Ovary (tissue), 9 donors: Measurements from ENCODE around the gene PCBP4. TPM values are rescaled to one million over a fixed set of nuclear protein-coding genes. Genes with fewer than 3 reads are reported as not detected.

Experiments
- DNase-seq, 5 donors: peaks; one replicate each; pipeline ENCODE4 v3.0.0-alpha.2; 2019 to 2020
- H3K27ac ChIP-seq, 2 donors: fragments of 200-600 bp; one replicate each; pipeline versions ENCODE4 v1.5.1 to v1.8.0; 2019 to 2022
- H3K27me3 ChIP-seq: fragments of 200-600 bp; one replicate; pipeline ENCODE4 v1.8.0; 2022
- H3K36me3 ChIP-seq: fragments of 200-600 bp; sonication (generic); one replicate; pipeline ENCODE4 v1.5.1; 2019
- H3K4me1 ChIP-seq: one replicate; pipeline ENCODE4 v1.8.1; 2013; ENCODE audit warnings: mild to moderate bottlenecking, moderate library complexity; ENCODE audit not compliant: insufficient read depth
- H3K4me3 ChIP-seq: fragments of 200-600 bp; sonication (generic); one replicate; pipeline ENCODE4 v1.5.1; 2017
- H3K9me3 ChIP-seq, 2 donors: fragments of 200-600 bp in 1 of 2; sonication (generic) in 1 of 2; one replicate each; pipeline versions ENCODE4 v1.5.1 to v1.8.1; 2013 to 2019; ENCODE audit warnings: mild to moderate bottlenecking in 1 of 2, moderate library complexity in 1 of 2
- EP300 ChIP-seq: sonication (generic); formaldehyde crosslinking; IDR thresholded peaks from one replicate; pipeline ENCODE4 v1.6.1; 2017; ENCODE audit warnings: antibody characterized with exemption
- POLR2A ChIP-seq: fragments of 450-650 bp; IDR thresholded peaks from one replicate; pipeline ENCODE4 v1.6.1; 2017; ENCODE audit warnings: antibody characterized with exemption, mild to moderate bottlenecking, moderate library complexity
- WGBS, 3 donors: extraction: QIAGEN DNeasy Blood & Tissue Kit in 1 of 3; methylation state at CpG; one replicate each; pipeline versions ENCODE4 v1.1.5 to v1.1.7; 2013 to 2017; 5-methylcytosine and 5-hydroxymethylcytosine counted together
- intact Hi-C, 4 donors: fragments of 100-400 bp; cut with DNase I; formaldehyde crosslinking; loops; one replicate each; pipeline versions ENCODE4 v1.11.0 to v1.15.1; 2022 to 2023
- polyA plus RNA-seq, 2 donors: library from polyadenylated mRNA; stranded (reverse); fragments of 200-250 nt in 1 of 2; fragments of 350-450 nt in 1 of 2; fragmentation: Illumina TruSeq in 1 of 2; extraction: RNeasy Lipid Tissue Mini Kit (QIAGEN cat#74804) in 1 of 2; gene quantifications; one replicate each; pipeline ENCODE4 v1.2.3, GENCODE V29; 2013 to 2014
- total RNA-seq, 7 donors: library from RNA; depleted of rRNA in 2 of 7; stranded (reverse); fragments of >200 nt in 2 of 7; fragmentation: NEBNext Ultra II Directional in 3 of 7; extraction: Animal tissue kit (Norgen Biotek cat#: 25700) in 3 of 7; gene quantifications; one replicate each; pipeline versions ENCODE4 v1.1.0 to v1.2.4, GENCODE V29; 2016 to 2023
- TF ChIP-seq, protein P1 (sequence below), 3 donors: fragments of 450-650 bp in 2 of 3; fragments of 200-600 bp in 1 of 3; IDR thresholded peaks; one replicate each; pipeline versions ENCODE4 v1.5.1 to v1.8.0; 2016 to 2022; ENCODE audit warnings: antibody characterized with exemption in 3 of 3, mild to moderate bottlenecking in 1 of 3
- donor health status: DM: no; HTN: no; CAD: no; lungs with moderate emphysema.
- donor health status: DM: no; HTN: no; CAD: no.
- donor health status: Bipolar disorder and iron deficiency.
- donor health status: DM: yes; HTN: yes; CAD: no.
- donor health status: DM: no; HTN: no; CAD: no.
- donor health status: DM: yes; HTN: yes; CAD: no.

Gene PCBP4
- total and polyA plus RNA-seq, 9 donors: 4.5 to 83.3 (median 44.0) TPM

DNA sequence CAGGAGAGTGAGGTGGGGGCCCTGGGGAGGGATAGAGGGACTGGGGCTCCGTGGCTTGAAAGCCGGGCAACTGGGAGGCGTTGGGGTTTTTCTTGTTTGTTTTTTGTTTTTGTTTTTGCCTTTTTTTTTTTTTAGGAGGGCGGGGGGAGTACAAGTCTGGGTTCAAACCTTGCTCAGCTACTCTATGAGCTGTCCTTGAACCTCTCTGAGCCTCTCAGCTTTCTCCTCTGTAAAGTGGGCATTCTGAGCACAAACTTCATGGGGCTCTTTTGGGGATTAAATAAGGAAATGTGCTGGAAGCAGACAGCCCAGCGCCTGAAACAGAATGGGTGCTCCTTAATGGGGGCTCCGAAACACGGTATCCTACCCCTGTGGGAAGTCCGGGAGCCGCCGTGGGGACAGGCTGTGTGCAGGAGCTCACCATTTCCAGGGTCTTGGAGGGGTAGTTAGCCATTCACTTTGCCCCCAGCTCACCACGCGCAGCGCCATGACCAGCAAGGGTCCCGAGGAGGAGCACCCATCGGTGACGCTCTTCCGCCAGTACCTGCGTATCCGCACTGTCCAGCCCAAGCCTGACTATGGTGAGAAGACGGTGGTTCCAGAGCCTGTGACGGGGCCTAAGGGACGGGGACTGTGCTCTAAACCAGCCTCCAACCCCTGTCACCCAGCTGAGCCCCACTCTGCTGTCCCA is 16.5 kb upstream of the PCBP4 start:
- H3K4me3 ChIP-seq: peak overlapping the region; percentile 61
- H3K9me3 ChIP-seq: no peaks in the 10 kb centered on the region
- intact Hi-C loops: no loop called here
- peaks cover 9% of the 10 kb centered on the region for H3K4me1 ChIP-seq
- WGBS, 3 donors: 63 to 70% (median 65%) methylated on average over 22 of the region's 22 CpGs
- no peak for DNase-seq
- no peaks in the 10 kb centered on the region for H3K36me3 ChIP-seq
- H3K27ac ChIP-seq: peak overlapping the region; percentile 2 to 96
- TF ChIP-seq, protein P1, sequence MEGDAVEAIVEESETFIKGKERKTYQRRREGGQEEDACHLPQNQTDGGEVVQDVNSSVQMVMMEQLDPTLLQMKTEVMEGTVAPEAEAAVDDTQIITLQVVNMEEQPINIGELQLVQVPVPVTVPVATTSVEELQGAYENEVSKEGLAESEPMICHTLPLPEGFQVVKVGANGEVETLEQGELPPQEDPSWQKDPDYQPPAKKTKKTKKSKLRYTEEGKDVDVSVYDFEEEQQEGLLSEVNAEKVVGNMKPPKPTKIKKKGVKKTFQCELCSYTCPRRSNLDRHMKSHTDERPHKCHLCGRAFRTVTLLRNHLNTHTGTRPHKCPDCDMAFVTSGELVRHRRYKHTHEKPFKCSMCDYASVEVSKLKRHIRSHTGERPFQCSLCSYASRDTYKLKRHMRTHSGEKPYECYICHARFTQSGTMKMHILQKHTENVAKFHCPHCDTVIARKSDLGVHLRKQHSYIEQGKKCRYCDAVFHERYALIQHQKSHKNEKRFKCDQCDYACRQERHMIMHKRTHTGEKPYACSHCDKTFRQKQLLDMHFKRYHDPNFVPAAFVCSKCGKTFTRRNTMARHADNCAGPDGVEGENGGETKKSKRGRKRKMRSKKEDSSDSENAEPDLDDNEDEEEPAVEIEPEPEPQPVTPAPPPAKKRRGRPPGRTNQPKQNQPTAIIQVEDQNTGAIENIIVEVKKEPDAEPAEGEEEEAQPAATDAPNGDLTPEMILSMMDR (IDR thresholded peaks at IDR 0.05): no peak
- TF ChIP-seq POLR2A: no peak
- no peak for TF ChIP-seq EP300
- no peaks in the 10 kb centered on the region for H3K27me3 ChIP-seq

DNA sequence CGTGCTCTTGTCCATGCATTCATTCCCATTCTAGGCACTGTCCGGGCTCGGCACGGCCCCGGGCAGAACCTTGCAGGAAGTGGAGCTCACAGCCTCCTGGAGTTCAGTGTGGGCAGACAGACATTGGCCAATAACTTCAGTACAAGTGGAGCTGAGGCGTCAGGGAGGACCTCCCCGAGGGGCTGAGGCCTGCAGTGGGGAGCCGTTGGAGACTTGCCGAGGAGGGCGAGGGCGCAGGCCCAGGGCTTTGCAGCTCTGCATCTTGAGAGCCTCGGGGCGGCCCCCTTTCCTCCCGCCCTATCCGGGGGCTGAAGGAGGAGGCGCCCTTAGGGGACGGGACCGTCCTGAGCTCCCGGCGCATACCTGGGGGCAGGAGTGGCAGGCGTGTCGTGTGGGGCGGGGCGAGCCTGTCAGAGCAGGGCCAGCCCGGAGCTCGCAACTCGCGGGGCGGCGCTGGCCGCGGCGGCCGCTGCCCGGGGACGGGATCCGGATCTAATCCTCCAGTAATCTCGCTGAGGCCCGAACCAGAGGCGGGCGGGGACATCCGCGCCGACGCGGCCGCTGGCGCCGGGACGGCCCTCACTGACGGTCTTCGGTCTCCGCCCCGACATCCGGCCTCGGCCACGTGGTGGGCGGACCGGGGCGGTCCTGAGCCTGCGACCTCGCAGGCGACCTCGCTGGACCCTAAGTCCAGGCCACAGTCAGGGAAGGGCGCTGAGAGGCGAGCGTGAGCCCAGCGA is 15.8 kb upstream of the PCBP4 start, which contains the start of gene ACY1:
Gene ACY1 (plus strand): TSS at position 698 of the 740 bp plus-strand sequence. CDS start 530 bp downstream, outside the sequence.
- Histone ChIP-seq H3K27me3 (no peaks in the 10 kb centered on the region), H3K27ac (peak within 1 kb of the TSS; percentile 65 to 96), H3K9me3 (no peaks in the 10 kb centered on the region), H3K4me3 (peak within 1 kb of the TSS; percentile 61), H3K4me1 (peaks cover 9% of the 10 kb centered on the region), H3K36me3 (no peaks in the 10 kb centered on the region)
- WGBS, 3 donors: 0 to 1% (median 1%) methylated on average over 40 to 68 of the region's 68 CpGs
- intact Hi-C loops: no loop called here
- peak; percentile 83 to 89 (median 85) for DNase-seq
- TF ChIP-seq, protein P1 (IDR thresholded peaks at IDR 0.05): no peak
- TF ChIP-seq POLR2A: peak; percentile 41

DNA sequence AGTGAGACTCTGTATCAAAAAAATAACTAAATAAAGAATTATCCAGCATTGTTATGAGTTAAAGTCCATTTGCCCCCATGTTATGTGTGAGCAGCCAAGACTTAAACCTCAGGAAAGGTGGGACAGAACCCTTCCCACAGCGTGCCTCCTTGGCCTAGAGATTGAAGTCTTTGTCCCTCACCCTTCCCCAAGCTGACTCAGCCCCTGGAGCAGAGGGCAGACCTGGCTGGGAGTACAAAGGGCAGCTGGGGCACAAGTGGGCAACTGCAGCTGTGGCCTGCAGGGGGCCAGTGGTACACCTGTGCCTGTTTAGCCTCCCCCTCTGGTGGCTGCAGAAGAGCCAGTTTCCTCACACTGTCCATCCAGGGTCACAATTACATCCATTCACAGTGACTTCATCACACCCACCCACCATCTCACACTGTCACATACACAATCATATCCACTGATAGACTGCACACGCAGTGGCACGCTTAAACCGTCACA is 15.1 kb upstream of the PCBP4 start:
- Histone ChIP-seq H3K27me3 (no peaks in the 10 kb centered on the region), H3K4me3 (peak overlapping the region; percentile 61), H3K9me3 (no peaks in the 10 kb centered on the region), H3K27ac (peak overlapping the region; percentile 65 to 96), H3K4me1 (peaks cover 9% of the 10 kb centered on the region), H3K36me3 (no peaks in the 10 kb centered on the region)
- TF ChIP-seq, protein P1 (IDR thresholded peaks at IDR 0.05): peak in 1 of 3 donors; percentile 27
- no peak for TF ChIP-seq POLR2A
- intact Hi-C loops: no loop called here
- DNase-seq: no peak
- 8 to 16% (median 14%) methylated on average over 4 of the region's 4 CpGs for WGBS, 3 donors

DNA sequence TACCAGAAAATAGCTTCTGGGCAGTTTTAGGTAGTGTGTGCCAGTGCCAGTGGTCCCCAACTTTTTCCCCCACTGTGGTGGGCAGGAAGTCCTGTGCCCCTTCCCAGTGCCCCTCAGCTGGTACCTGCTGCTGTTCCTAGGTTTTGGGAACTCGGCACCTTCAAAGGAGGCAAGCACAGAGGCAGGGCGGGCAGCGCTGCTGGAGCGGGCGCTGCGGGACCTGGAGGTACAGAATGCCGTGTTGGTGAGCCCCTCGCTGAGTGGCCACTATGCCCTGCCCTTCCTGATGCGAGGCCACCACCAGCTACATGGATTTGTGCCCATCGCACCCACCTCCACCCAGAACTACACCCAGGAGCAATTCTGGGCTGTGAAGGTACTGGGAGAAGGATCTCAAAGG is 13.0 kb upstream of the PCBP4 start:
- Histone ChIP-seq H3K9me3 (no peaks in the 10 kb centered on the region), H3K27me3 (no peaks in the 10 kb centered on the region), H3K4me3 (no peak overlapping the region), H3K4me1 (peaks cover 9% of the 10 kb centered on the region), H3K27ac (no peak overlapping the region), H3K36me3 (no peaks in the 10 kb centered on the region)
- DNase-seq: no peak
- 93 to 98% (median 97%) methylated on average over 10 of the region's 10 CpGs for WGBS, 3 donors
- TF ChIP-seq EP300 (no peak), POLR2A (no peak)
- TF ChIP-seq, protein P1 (IDR thresholded peaks at IDR 0.05): no peak
- intact Hi-C loops: no loop called here
